Spleen (tissue), 7 donors: ENCODE data around the gene SATB1.

Experiments
- CTCF ChIP-seq, 11 experiments: fragments of 200-600 bp in 7 of 11; fragments of 450-650 bp in 4 of 11; sonication (generic) in 4 of 11; IDR thresholded peaks in 8 of 11; conservative IDR thresholded peaks in 3 of 11; 1 replicate in 7 of 11; 2 replicates in 4 of 11; pipeline versions ENCODE4 v1.4.0 to v1.8.0; 2016 to 2021; ENCODE audit warnings: antibody characterized with exemption in 11 of 11, inconsistent platforms in 4 of 11, mild to moderate bottlenecking in 1 of 11
- POLR2A ChIP-seq, 3 donors: fragments of 450-650 bp; IDR thresholded peaks; one replicate each; pipeline ENCODE4 v1.5.1; 2017; ENCODE audit warnings: antibody characterized with exemption in 3 of 3, mild to moderate bottlenecking in 1 of 3
- POLR2AphosphoS5 ChIP-seq, 3 donors: sonication (generic); formaldehyde crosslinking; IDR thresholded peaks; one replicate each; pipeline ENCODE4 v1.5.1; 2017; ENCODE audit warnings: antibody characterized with exemption in 3 of 3
- donor health status: DM: no; HTN: no; CAD: no; lungs with moderate emphysema.
- donor health status: DM: no; HTN: no; CAD: no.
- donor health status: DM: no; HTN: no; CAD: no.

- TF ChIP-seq POLR2A (IDR thresholded peaks at IDR 0.05): no peak
- no peak for TF ChIP-seq POLR2AphosphoS5 (IDR thresholded peaks at IDR 0.05)
- no peak for TF ChIP-seq CTCF (IDR thresholded peaks at IDR 0.05 in 8 of 11, conservative IDR thresholded peaks at IDR 0.05 in 3 of 11)
These were observed 20.0 kb downstream of the SATB1 start for GRCh38 chr3:18405141-18405540.
